ENCODE measurements around the gene KLHL35.

KLHL35 gene

GRCh38 chr11:75474240-75474639 lies 41.2 kb upstream of the KLHL35 start:
- DNase-seq (ENCODE audit: low spot score), result no peak
- Mint-ChIP-seq H3K27me3 (ENCODE audit: low read depth) (no peaks in the 10 kb centered on the region), H3K9me3 (no peaks in the 10 kb centered on the region), H3K4me3 (no peak overlapping the region), H3K4me1 (ENCODE audit: low read depth) (peaks cover 17% of the 10 kb centered on the region), H3K36me3 (ENCODE audit: low read depth) (no peaks in the 10 kb centered on the region), H3K27ac (no peak overlapping the region)

GRCh38 chr11:75473684-75474083 lies 40.7 kb upstream of the KLHL35 start:
- Mint-ChIP-seq H3K4me3 (no peak overlapping the region), H3K27ac (no peak overlapping the region), H3K36me3 (ENCODE audit: low read depth) (no peaks in the 10 kb centered on the region), H3K4me1 (ENCODE audit: low read depth) (peaks cover 17% of the 10 kb centered on the region), H3K9me3 (no peaks in the 10 kb centered on the region), H3K27me3 (ENCODE audit: low read depth) (no peaks in the 10 kb centered on the region)
- DNase-seq (ENCODE audit: low spot score), result no peak

GRCh38 chr11:75472081-75472732 lies 39.2 kb upstream of the KLHL35 start:
- Mint-ChIP-seq H3K27ac (no peak overlapping the region), H3K9me3 (no peaks in the 10 kb centered on the region), H3K27me3 (ENCODE audit: low read depth) (no peaks in the 10 kb centered on the region), H3K4me3 (no peak overlapping the region), H3K4me1 (ENCODE audit: low read depth) (peaks cover 16% of the 10 kb centered on the region), H3K36me3 (ENCODE audit: low read depth) (no peaks in the 10 kb centered on the region)
- no peak for DNase-seq (ENCODE audit: low spot score)

- no peak overlapping the region for H3K4me3 Mint-ChIP-seq
- no peak overlapping the region for H3K27ac Mint-ChIP-seq
- peaks cover 16% of the 10 kb centered on the region for H3K4me1 Mint-ChIP-seq (ENCODE audit: low read depth)
- no peaks in the 10 kb centered on the region for H3K36me3 Mint-ChIP-seq (ENCODE audit: low read depth)
- H3K9me3 Mint-ChIP-seq, result no peaks in the 10 kb centered on the region
- no peaks in the 10 kb centered on the region for H3K27me3 Mint-ChIP-seq (ENCODE audit: low read depth)
- no peak for DNase-seq (ENCODE audit: low spot score)
Measured at GRCh38 chr11:75471176-75471973, 38.4 kb upstream of the KLHL35 start.

GRCh38 chr11:75470476-75471080 lies 37.6 kb upstream of the KLHL35 start:
- Mint-ChIP-seq H3K9me3 (no peaks in the 10 kb centered on the region), H3K4me3 (no peak overlapping the region), H3K27ac (no peak overlapping the region), H3K27me3 (ENCODE audit: low read depth) (no peaks in the 10 kb centered on the region), H3K4me1 (ENCODE audit: low read depth) (peaks cover 10% of the 10 kb centered on the region), H3K36me3 (ENCODE audit: low read depth) (no peaks in the 10 kb centered on the region)
- DNase-seq (ENCODE audit: low spot score), result no peak

- Mint-ChIP-seq H3K9me3 (no peaks in the 10 kb centered on the region), H3K27ac (no peak overlapping the region)
Measured at GRCh38 chr11:75469785-75470405, 36.9 kb upstream of the KLHL35 start.

GRCh38 chr11:75468534-75469340 lies 35.7 kb upstream of the KLHL35 start:
- DNase-seq (ENCODE audit: low spot score), result no peak
- H3K27me3 Mint-ChIP-seq (ENCODE audit: low read depth), result no peaks in the 10 kb centered on the region
- no peaks in the 10 kb centered on the region for H3K9me3 Mint-ChIP-seq
- H3K4me3 Mint-ChIP-seq, result no peak overlapping the region
- no peaks in the 10 kb centered on the region for H3K4me1 Mint-ChIP-seq (ENCODE audit: low read depth)
- H3K36me3 Mint-ChIP-seq (ENCODE audit: low read depth), result no peaks in the 10 kb centered on the region
- H3K27ac Mint-ChIP-seq, result no peak overlapping the region

More at GRCh38 chr11:75469785-75470405, 36.9 kb upstream of the KLHL35 start:
- H3K27me3 Mint-ChIP-seq (ENCODE audit: low read depth), result no peaks in the 10 kb centered on the region
- no peaks in the 10 kb centered on the region for H3K36me3 Mint-ChIP-seq (ENCODE audit: low read depth)
- no peak overlapping the region for H3K4me3 Mint-ChIP-seq
- peaks cover 3% of the 10 kb centered on the region for H3K4me1 Mint-ChIP-seq (ENCODE audit: low read depth)
- DNase-seq (ENCODE audit: low spot score), result no peak

- Mint-ChIP-seq H3K4me3 (no peak overlapping the region), H3K4me1 (ENCODE audit: low read depth) (no peaks in the 10 kb centered on the region), H3K27ac (no peak overlapping the region), H3K27me3 (ENCODE audit: low read depth) (no peaks in the 10 kb centered on the region), H3K36me3 (ENCODE audit: low read depth) (no peaks in the 10 kb centered on the region), H3K9me3 (no peaks in the 10 kb centered on the region)
- DNase-seq (ENCODE audit: low spot score), result no peak
Measured at GRCh38 chr11:75467881-75468280, 34.9 kb upstream of the KLHL35 start.

GRCh38 chr11:75467311-75467710 lies 34.3 kb upstream of the KLHL35 start:
- H3K27ac Mint-ChIP-seq, result no peak overlapping the region
- no peak overlapping the region for H3K4me3 Mint-ChIP-seq
- no peaks in the 10 kb centered on the region for H3K27me3 Mint-ChIP-seq (ENCODE audit: low read depth)
- H3K4me1 Mint-ChIP-seq (ENCODE audit: low read depth), result no peaks in the 10 kb centered on the region
- no peaks in the 10 kb centered on the region for H3K9me3 Mint-ChIP-seq
- H3K36me3 Mint-ChIP-seq (ENCODE audit: low read depth), result no peaks in the 10 kb centered on the region
- no peak for DNase-seq (ENCODE audit: low spot score)

GRCh38 chr11:75465701-75466531 lies 32.9 kb upstream of the KLHL35 start:
- no peak overlapping the region for H3K4me3 Mint-ChIP-seq
- H3K4me1 Mint-ChIP-seq (ENCODE audit: low read depth), result no peaks in the 10 kb centered on the region
- no peaks in the 10 kb centered on the region for H3K9me3 Mint-ChIP-seq
- H3K27ac Mint-ChIP-seq, result no peak overlapping the region
- H3K27me3 Mint-ChIP-seq (ENCODE audit: low read depth), result no peaks in the 10 kb centered on the region
- no peaks in the 10 kb centered on the region for H3K36me3 Mint-ChIP-seq (ENCODE audit: low read depth)
- DNase-seq (ENCODE audit: low spot score), result no peak

- no peak for DNase-seq (ENCODE audit: low spot score)
- no peak overlapping the region for H3K27ac Mint-ChIP-seq
Measured at GRCh38 chr11:75463106-75463774, 30.2 kb upstream of the KLHL35 start.

GRCh38 chr11:75462117-75462653 lies 29.2 kb upstream of the KLHL35 start:
- no peaks in the 10 kb centered on the region for H3K4me1 Mint-ChIP-seq (ENCODE audit: low read depth)

More at GRCh38 chr11:75463106-75463774, 30.2 kb upstream of the KLHL35 start:
- H3K9me3 Mint-ChIP-seq, result no peaks in the 10 kb centered on the region
- H3K4me3 Mint-ChIP-seq, result no peak overlapping the region
- H3K4me1 Mint-ChIP-seq (ENCODE audit: low read depth), result no peaks in the 10 kb centered on the region
- H3K27me3 Mint-ChIP-seq (ENCODE audit: low read depth), result no peaks in the 10 kb centered on the region
- H3K36me3 Mint-ChIP-seq (ENCODE audit: low read depth), result no peaks in the 10 kb centered on the region

More at GRCh38 chr11:75462117-75462653, 29.2 kb upstream of the KLHL35 start:
- Mint-ChIP-seq H3K36me3 (ENCODE audit: low read depth) (no peaks in the 10 kb centered on the region), H3K4me3 (no peak overlapping the region), H3K27me3 (ENCODE audit: low read depth) (no peaks in the 10 kb centered on the region), H3K27ac (no peak overlapping the region), H3K9me3 (no peaks in the 10 kb centered on the region)
- DNase-seq (ENCODE audit: low spot score), result no peak

Data from T-helper 2 cell treated with Interferon-gamma antibody and Interleukin-4, amounts not matched to agents 5 μg/mL and 100 μg/mL, for 36 hours (primary cell).